Ammon's horn (tissue), 1 donor: Measurements from ENCODE around the gene PTP4A2.

Source experiments
- DNase-seq: peaks from one replicate; pipeline ENCODE4 v3.0.0-alpha.2; 2016; ENCODE audit warnings: low spot score

The PTP4A2 gene

GRCh38 chr1:31938184-31938975, at the start of gene PTP4A2:
Gene PTP4A2 (minus strand): TSS chr1:31938368. CDS start chr1:31919065, 19,303 bp downstream.
- peak; percentile 97 for DNase-seq

- DNase-seq, result no peak
Measured at GRCh38 chr1:31987135-31987619, 49.0 kb upstream of the PTP4A2 start.

- no peak for DNase-seq
Measured at GRCh38 chr1:31985430-31985829, 47.3 kb upstream of the PTP4A2 start.

- no peak for DNase-seq
Measured at GRCh38 chr1:31984419-31985347, 46.5 kb upstream of the PTP4A2 start.

GRCh38 chr1:31981972-31982371, 43.8 kb upstream of the PTP4A2 start:
- no peak for DNase-seq

- DNase-seq, result no peak
Measured at GRCh38 chr1:31981456-31981839, 43.3 kb upstream of the PTP4A2 start.

- no peak for DNase-seq
Measured at GRCh38 chr1:31980835-31981455, 42.8 kb upstream of the PTP4A2 start.

GRCh38 chr1:31978843-31979400, 40.8 kb upstream of the PTP4A2 start:
- DNase-seq, result no peak

GRCh38 chr1:31977385-31978131, 39.4 kb upstream of the PTP4A2 start:
- DNase-seq, result peak; percentile 26

GRCh38 chr1:31976401-31976800, 38.2 kb upstream of the PTP4A2 start:
- DNase-seq, result no peak

GRCh38 chr1:31970873-31971272, 32.7 kb upstream of the PTP4A2 start:
- no peak for DNase-seq

- DNase-seq, result no peak
Measured at GRCh38 chr1:31961536-31961935, 23.4 kb upstream of the PTP4A2 start.

- DNase-seq, result peak; percentile 54
Measured at GRCh38 chr1:31959521-31960340, 21.6 kb upstream of the PTP4A2 start.

- peak; percentile 71 for DNase-seq
Measured at GRCh38 chr1:31957701-31958674, 19.8 kb upstream of the PTP4A2 start.

GRCh38 chr1:31955917-31956736, 18.0 kb upstream of the PTP4A2 start:
- peak; percentile 73 for DNase-seq

GRCh38 chr1:31954607-31955283, 16.6 kb upstream of the PTP4A2 start:
- peak; percentile 77 for DNase-seq

GRCh38 chr1:31952825-31953220, 14.7 kb upstream of the PTP4A2 start:
- DNase-seq, result no peak

GRCh38 chr1:31951276-31951675, 13.1 kb upstream of the PTP4A2 start:
- no peak for DNase-seq
